Lung (tissue), 12 donors: ENCODE results near the gene SECTM1. TPM values are rescaled to one million over a fixed set of nuclear protein-coding genes. Genes with fewer than 3 reads are reported as not detected.

ENCODE experiments used
- ATAC-seq: fragments of 200-7000 bp; cut with Tn5 transposase; one replicate; pipeline ENCODE4 v1.9.1; 2020; ENCODE audit warnings: moderate number of reproducible peaks; ENCODE audit not compliant: insufficient read depth, low FRiP score
- DNase-seq, 3 donors: peaks; one replicate each; pipeline ENCODE4 v3.0.0-alpha.2; 2013 to 2017
- H3K27ac ChIP-seq, 2 donors: one replicate each; pipeline ENCODE4 v1.5.1; 2013; ENCODE audit warnings: mild to moderate bottlenecking in 2 of 2, moderate library complexity in 2 of 2, control low read depth in 1 of 2, inconsistent platforms in 1 of 2, low read depth in 1 of 2, low read length in 1 of 2
- H3K27me3 ChIP-seq, 3 donors: one replicate each; pipeline ENCODE4 v1.5.1; 2013; ENCODE audit warnings: low read length in 2 of 3; ENCODE audit not compliant: control insufficient read depth in 3 of 3, insufficient read depth in 3 of 3
- H3K36me3 ChIP-seq, 4 donors: one replicate each; pipeline ENCODE4 v1.5.1; 2013; ENCODE audit warnings: low read length in 4 of 4, mild to moderate bottlenecking in 1 of 4, moderate library complexity in 1 of 4; ENCODE audit not compliant: control insufficient read depth in 4 of 4, insufficient read depth in 4 of 4
- H3K4me1 ChIP-seq, 5 donors: one replicate each; pipeline ENCODE4 v1.5.1; 2013; ENCODE audit warnings: low read length in 5 of 5, mild to moderate bottlenecking in 2 of 5, moderate library complexity in 1 of 5; ENCODE audit not compliant: control insufficient read depth in 5 of 5, insufficient read depth in 5 of 5
- H3K4me3 ChIP-seq: one replicate; pipeline ENCODE4 v1.5.1; 2013; ENCODE audit warnings: mild to moderate bottlenecking, control low read depth, moderate library complexity
- H3K9ac ChIP-seq, 2 donors: one replicate each; pipeline ENCODE4 v1.5.1; 2013; ENCODE audit warnings: low read length in 2 of 2, control low read depth in 1 of 2; ENCODE audit not compliant: insufficient read depth in 1 of 2
- H3K9me3 ChIP-seq, 4 donors: one replicate each; pipeline ENCODE4 v1.5.1; 2013; ENCODE audit warnings: low read length in 3 of 4, mild to moderate bottlenecking in 1 of 4, moderate library complexity in 1 of 4; ENCODE audit not compliant: control insufficient read depth in 4 of 4, insufficient read depth in 3 of 4
- CTCF ChIP-seq: IDR thresholded peaks from 2 replicates; pipeline ENCODE4 v1.5.1; 2012; ENCODE audit warnings: mild to moderate bottlenecking; ENCODE audit errors: control extremely low read depth, extremely low read depth
- WGBS, 2 donors: extraction: QIAGEN DNeasy Blood & Tissue Kit; methylation state at CpG; one replicate each; pipeline ENCODE4 v1.1.7; 2013; 5-methylcytosine and 5-hydroxymethylcytosine counted together
- polyA plus RNA-seq, 2 donors: library from polyadenylated mRNA; stranded (reverse); fragments of 200-250 nt; gene quantifications; one replicate each; pipeline ENCODE4 v1.2.1, GENCODE V29; 2013
- total RNA-seq, 2 donors: library from RNA; depleted of rRNA in 1 of 2; stranded (reverse); fragments of >200 nt in 1 of 2; gene quantifications; one replicate each; pipeline ENCODE4 v1.2.1, GENCODE V29; 2014 to 2021
- donor health status: control.
- donor health status: control.
- donor health status: Bipolar disorder and iron deficiency.
- donor health status: healthy.
- donor health status: DM: yes; HTN: yes; CAD: no.

Gene SECTM1
- total and polyA plus RNA-seq, 4 donors: 12.5 to 68.6 (median 26.4) TPM

DNA sequence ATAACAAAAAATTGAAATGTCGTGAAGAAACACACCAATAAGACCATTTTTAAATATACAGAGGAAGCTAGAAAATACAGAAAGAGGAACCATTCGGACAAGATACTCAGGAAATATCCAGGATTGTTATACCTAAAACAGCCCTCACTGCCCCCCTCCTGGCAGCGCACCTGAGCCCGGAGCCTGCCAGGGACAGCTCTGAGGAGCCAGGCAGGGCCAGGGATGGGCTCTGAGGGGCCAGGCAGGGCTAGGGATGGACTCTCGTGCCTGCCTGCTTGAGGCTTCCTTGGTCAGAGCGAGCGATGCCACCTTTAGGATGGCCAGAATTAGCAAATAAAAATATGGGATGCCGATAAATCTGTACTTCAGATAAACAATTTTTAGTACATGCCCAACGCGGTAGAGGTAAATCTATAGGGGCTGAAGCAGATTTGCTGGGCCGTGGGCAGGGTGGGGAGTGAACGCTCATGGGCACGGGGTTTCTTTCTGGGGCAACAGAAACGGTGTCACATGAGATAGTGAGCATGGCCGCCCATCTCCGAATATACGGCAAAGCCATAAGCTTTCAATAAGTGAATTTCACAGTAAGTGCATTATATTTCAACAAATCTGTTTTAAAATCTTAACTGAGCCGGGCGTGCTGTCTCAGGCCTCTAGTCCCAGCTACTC is 41.9 kb downstream of the SECTM1 start:
- Histone ChIP-seq H3K4me1 (peaks cover under 1 to 23% (median 8%) of the 10 kb centered on the region in 5 donors), H3K27ac (peak overlapping the region; percentile 96 to 97), H3K9ac (no peak overlapping the region), H3K4me3 (no peak overlapping the region), H3K36me3 (no peaks in the 10 kb centered on the region), H3K27me3 (no peaks in the 10 kb centered on the region), H3K9me3 (no peaks in the 10 kb centered on the region)
- no peak for TF ChIP-seq CTCF
- 75 to 85% methylated on average over 19 of the region's 19 CpGs for WGBS, 2 donors
- no peak for ATAC-seq
- DNase-seq: no peak

DNA sequence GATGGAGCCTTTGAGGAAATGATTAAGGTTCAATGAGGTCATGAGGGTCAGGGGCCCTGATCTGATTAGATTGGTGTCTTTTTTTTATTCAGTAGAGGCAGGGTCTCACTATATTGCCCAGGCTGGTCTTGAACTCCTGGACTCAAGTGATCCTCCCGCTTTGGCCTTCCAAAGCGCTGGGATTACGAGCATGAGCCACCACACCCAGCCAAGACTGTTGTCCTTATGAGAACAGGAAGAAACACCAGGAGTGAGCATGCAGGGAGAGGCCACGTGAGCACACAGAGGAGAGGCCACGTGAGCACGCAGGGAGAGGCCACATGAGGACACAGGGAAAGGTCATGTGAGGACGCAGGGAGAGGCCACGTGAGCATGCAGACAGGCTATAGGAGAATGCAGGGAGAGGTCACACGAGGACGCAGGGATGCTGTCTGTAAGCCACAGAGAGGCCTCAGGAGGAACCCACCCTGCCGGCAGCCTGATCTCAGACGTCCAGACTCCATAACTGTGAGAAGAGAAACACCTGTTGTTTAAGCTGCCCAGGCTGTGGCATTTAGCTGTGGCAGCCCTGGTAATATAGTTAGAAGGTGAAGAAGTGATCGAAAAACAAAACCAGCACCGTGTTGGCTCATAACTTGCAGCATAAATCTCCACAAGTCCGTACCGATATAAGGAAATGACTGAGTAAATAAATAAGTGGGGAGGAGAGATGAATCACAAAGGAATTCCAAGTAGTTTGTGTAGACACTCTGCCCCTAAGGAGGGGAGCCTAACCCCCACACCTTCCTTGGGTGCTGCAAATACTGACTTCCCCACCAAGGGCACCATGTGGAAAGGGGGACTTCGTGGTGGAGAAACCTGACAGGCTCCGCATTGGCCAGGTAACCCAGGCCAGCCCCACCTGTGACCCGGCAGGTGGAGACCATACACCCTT is 45.4 kb downstream of the SECTM1 start:
- WGBS, 2 donors: 40 to 43% methylated on average over 19 of the region's 19 CpGs
- peak overlapping the region; percentile 79 to 89 for H3K27ac ChIP-seq
- TF ChIP-seq CTCF: no peak

GRCh38 chr17:82287013-82287867 is 46.3 kb downstream of the SECTM1 start:
- peaks cover 0 to 23% (median 3%) of the 10 kb centered on the region in 5 donors for H3K4me1 ChIP-seq
- ATAC-seq (no peak), DNase-seq (no peak)
- no peak for TF ChIP-seq CTCF
- H3K36me3 ChIP-seq: no peaks in the 10 kb centered on the region
- H3K4me3 ChIP-seq: no peak overlapping the region
- WGBS, 2 donors: 79 to 82% methylated on average over 9 of the region's 9 CpGs
- no peaks in the 10 kb centered on the region for H3K27me3 ChIP-seq
- H3K9ac ChIP-seq: no peak overlapping the region
- H3K9me3 ChIP-seq: no peaks in the 10 kb centered on the region
- peak overlapping the region; percentile 79 to 89 for H3K27ac ChIP-seq

More for the DNA sequence above, 45.4 kb downstream of the SECTM1 start:
- Histone ChIP-seq H3K4me1 (peaks cover 0 to 18% (median 2%) of the 10 kb centered on the region in 5 donors), H3K9ac (no peak overlapping the region), H3K4me3 (no peak overlapping the region), H3K36me3 (no peaks in the 10 kb centered on the region), H3K27me3 (no peaks in the 10 kb centered on the region), H3K9me3 (no peaks in the 10 kb centered on the region)
- no peak for DNase-seq
- ATAC-seq: peak; percentile 39
